DOHH2 (cell line): ENCODE measurements around the gene PACRG.

Source experiments
- CTCF ChIP-seq: fragments of 200-600 bp; sonication (generic); IDR thresholded peaks from one replicate; pipeline ENCODE4 v1.5.1; 2014; ENCODE audit warnings: antibody characterized with exemption, mild to moderate bottlenecking, low read depth, low read length; ENCODE audit not compliant: poor library complexity, severe bottlenecking
- EZH2phosphoT487 ChIP-seq: fragments of 200-600 bp; sonication (generic); IDR thresholded peaks from 2 replicates; pipeline ENCODE4 v1.6.1; 2017; ENCODE audit warnings: borderline replicate concordance, mild to moderate bottlenecking, antibody characterized with exemption, low read length, moderate library complexity, mixed read lengths

- TF ChIP-seq CTCF (no peak), EZH2phosphoT487 (no peak)
These were observed 215.1 kb downstream of the PACRG start for GRCh38 chr6:162942866-162943265.
